Calu3 (cell line): ENCODE data around the gene GGTA1. TPM values are rescaled to one million over a fixed set of nuclear protein-coding genes. Genes with fewer than 3 reads are reported as not detected.
"Not testable (repeated sequence)": the region's sequence is repeated elsewhere in the genome, so short reads cannot be mapped to it uniquely, and the experiment has no call there.

Source experiments
- BruUV-seq: library from RNA; stranded (reverse); fragments of 400-500 nt; replicated peaks from 2 replicates; lab custom pipeline; 2021; lab: Mats Ljungman, UMichigan
- CTCF ChIA-PET: fragments of 300-600 bp; sonication (Branson Sonifier 250); formaldehyde crosslinking; loops from one replicate; lab custom pipeline; 2022; ENCODE audit warnings: antibody characterized with exemption; lab: Charles Lee
- DNase-seq: peaks from one replicate; pipeline ENCODE4 v3.0.0; 2022
- H3K27ac Mint-ChIP-seq: one replicate; pipeline ENCODE4 v1.8.0; 2022; ENCODE audit warnings: mixed read lengths; ENCODE audit not compliant: unreplicated experiment
- H3K27me3 Mint-ChIP-seq: one replicate; pipeline ENCODE4 v1.8.0; 2022; ENCODE audit warnings: mixed read lengths; ENCODE audit not compliant: unreplicated experiment
- H3K36me3 Mint-ChIP-seq: one replicate; pipeline ENCODE4 v1.8.0; 2022; ENCODE audit warnings: mild to moderate bottlenecking, moderate library complexity, mixed read lengths; ENCODE audit not compliant: insufficient read depth, unreplicated experiment
- H3K4me1 Mint-ChIP-seq: one replicate; pipeline ENCODE4 v1.8.0; 2022; ENCODE audit warnings: mild to moderate bottlenecking, low read depth, mixed read lengths; ENCODE audit not compliant: unreplicated experiment
- H3K4me3 Mint-ChIP-seq: one replicate; pipeline ENCODE4 v1.8.0; 2022; ENCODE audit warnings: mild to moderate bottlenecking, low read depth, moderate library complexity, mixed read lengths; ENCODE audit not compliant: unreplicated experiment
- H3K9me3 Mint-ChIP-seq: one replicate; pipeline ENCODE4 v1.8.0; 2022; ENCODE audit warnings: low read depth, mixed read lengths; ENCODE audit not compliant: unreplicated experiment
- intact Hi-C: fragments of 100-400 bp; cut with micrococcal nuclease; formaldehyde crosslinking; loops from one replicate; pipeline ENCODE4 v1.10.0; 2022; ENCODE audit not compliant: unreplicated experiment
- total RNA-seq: library from RNA; stranded (reverse); gene quantifications from 2 replicates; pipeline ENCODE4 v1.2.3, GENCODE V29; 2022
- TF ChIP-seq, protein P1 (sequence below): fragments of 200-600 bp; IDR thresholded peaks from one replicate; pipeline ENCODE4 v1.8.0; 2022; ENCODE audit warnings: antibody characterized with exemption; ENCODE audit not compliant: unreplicated experiment

The GGTA1 gene
- total RNA-seq, 1 experiment from 2014 or later: not detected

DNA sequence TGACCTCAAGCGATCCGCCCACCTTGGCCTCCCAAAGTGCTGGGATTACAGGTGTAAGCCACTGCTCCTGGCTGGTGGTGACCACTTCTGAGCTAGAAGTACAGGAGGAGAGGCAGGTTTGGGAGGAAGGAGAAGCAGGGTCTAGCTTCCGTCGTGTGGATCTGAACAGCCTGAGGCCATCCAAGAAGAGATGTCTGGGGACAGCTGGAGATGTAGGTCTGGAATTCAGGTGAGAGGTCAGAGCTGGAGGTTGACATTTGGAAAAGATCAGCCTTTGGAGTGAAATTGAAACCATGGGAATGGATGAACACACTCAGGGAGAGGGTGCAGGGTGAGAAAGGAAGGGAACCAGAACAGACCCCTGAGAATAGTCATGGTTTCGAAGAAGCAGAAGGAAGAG, 33.2 kb upstream of the GGTA1 start:
- no peak overlapping the region for H3K4me3 Mint-ChIP-seq
- H3K27me3 Mint-ChIP-seq: peaks cover 39% of the 10 kb centered on the region
- H3K27ac Mint-ChIP-seq: no peak overlapping the region
- no peaks in the 10 kb centered on the region for H3K36me3 Mint-ChIP-seq
- CTCF ChIA-PET: no interaction called here
- no peak for DNase-seq
- BruUV-seq: no TSS peak
- H3K9me3 Mint-ChIP-seq: no peaks in the 10 kb centered on the region
- TF ChIP-seq, protein P1, sequence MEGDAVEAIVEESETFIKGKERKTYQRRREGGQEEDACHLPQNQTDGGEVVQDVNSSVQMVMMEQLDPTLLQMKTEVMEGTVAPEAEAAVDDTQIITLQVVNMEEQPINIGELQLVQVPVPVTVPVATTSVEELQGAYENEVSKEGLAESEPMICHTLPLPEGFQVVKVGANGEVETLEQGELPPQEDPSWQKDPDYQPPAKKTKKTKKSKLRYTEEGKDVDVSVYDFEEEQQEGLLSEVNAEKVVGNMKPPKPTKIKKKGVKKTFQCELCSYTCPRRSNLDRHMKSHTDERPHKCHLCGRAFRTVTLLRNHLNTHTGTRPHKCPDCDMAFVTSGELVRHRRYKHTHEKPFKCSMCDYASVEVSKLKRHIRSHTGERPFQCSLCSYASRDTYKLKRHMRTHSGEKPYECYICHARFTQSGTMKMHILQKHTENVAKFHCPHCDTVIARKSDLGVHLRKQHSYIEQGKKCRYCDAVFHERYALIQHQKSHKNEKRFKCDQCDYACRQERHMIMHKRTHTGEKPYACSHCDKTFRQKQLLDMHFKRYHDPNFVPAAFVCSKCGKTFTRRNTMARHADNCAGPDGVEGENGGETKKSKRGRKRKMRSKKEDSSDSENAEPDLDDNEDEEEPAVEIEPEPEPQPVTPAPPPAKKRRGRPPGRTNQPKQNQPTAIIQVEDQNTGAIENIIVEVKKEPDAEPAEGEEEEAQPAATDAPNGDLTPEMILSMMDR: no peak
- intact Hi-C loops: no loop called here
- H3K4me1 Mint-ChIP-seq: peaks cover 9% of the 10 kb centered on the region

DNA sequence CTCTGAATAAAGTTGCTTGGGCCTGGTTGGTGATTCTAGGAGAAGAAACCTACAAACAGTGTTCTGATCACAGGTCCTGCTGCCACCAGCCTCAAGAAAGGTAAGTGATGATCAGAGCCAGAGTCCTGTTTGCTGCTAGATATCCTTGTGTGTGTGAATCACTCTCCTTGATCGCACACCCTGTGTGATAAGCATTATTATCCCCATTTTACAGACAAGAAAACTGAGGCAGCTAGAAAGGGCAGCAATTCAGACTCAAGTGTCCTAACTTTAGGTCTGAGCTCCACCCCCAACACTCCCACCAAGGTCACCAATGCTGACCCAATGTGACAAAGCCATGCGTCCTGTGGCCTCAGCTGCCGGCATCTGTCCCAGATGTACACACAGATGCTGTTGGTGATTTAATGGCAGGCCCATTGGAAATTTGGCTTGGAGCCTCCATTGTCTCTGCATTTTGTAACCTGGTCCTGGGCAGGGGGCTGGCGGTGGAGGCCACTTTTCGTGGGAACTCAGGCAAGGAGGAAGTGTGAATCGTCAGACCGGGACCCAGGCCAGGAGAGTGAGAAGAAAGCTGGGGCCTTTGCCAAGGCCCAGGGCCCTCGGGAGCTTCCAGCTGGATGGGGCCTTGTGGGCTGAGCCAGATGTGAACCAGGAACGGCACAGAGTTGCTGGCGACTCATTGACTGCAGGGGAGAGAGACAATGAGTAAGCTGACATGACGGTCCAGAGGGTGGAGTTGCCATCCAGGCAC, 29.8 kb upstream of the GGTA1 start:
- peak; percentile 9 for DNase-seq
- BruUV-seq: no TSS peak
- peaks cover 27% of the 10 kb centered on the region for H3K27me3 Mint-ChIP-seq
- peaks cover 9% of the 10 kb centered on the region for H3K4me1 Mint-ChIP-seq
- intact Hi-C loops: no loop called here
- no peaks in the 10 kb centered on the region for H3K36me3 Mint-ChIP-seq
- no peak overlapping the region for H3K4me3 Mint-ChIP-seq
- no peaks in the 10 kb centered on the region for H3K9me3 Mint-ChIP-seq
- H3K27ac Mint-ChIP-seq: no peak overlapping the region
- CTCF ChIA-PET: no interaction called here
- TF ChIP-seq, protein P1: no peak

DNA sequence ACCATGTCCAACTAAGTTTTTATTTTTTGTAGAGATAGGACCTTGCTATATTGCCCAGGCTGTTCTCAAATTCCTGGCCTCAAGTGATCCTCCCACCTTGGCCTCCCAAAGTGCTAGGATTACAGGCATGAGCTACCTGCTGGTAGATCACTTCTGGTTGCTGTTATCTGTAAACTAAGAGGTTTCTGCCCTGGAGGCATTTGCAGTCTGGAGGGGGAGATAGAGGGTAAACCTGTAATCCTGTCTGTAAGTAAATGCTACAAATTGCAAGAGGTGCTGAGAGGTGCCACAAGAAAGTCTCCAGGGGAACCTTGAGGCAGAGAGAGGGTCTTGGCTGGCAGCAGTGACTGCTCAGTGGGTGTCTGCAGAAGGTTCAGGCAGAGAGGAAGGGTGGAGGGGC, 29.0 kb upstream of the GGTA1 start:
- CTCF ChIA-PET: no interaction called here
- BruUV-seq: no TSS peak
- H3K36me3 Mint-ChIP-seq: no peaks in the 10 kb centered on the region
- H3K4me3 Mint-ChIP-seq: no peak overlapping the region
- TF ChIP-seq, protein P1: no peak
- intact Hi-C loops: no loop called here
- H3K27me3 Mint-ChIP-seq: peaks cover 25% of the 10 kb centered on the region
- peaks cover 9% of the 10 kb centered on the region for H3K4me1 Mint-ChIP-seq
- H3K27ac Mint-ChIP-seq: no peak overlapping the region
- no peak for DNase-seq
- no peaks in the 10 kb centered on the region for H3K9me3 Mint-ChIP-seq

DNA sequence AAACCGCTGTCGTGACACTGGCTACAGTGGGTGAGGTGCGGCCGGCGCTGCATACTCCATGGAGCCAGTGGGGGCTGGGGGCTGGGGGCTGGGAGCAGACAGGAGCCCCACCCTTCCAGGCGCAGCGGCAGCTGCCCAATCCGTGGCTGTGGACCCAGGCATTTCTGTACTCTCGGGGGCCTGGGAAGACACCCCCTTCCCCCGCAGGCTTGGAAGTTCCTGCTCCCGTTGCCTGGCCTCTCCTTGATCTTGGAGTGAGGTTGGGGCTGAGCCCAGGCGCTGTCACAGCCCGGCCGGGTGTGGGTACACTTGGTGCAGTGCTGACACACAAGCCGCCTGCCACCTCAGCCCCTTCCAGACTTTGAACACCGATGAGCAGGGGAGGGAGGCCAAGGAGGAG, 27.7 kb upstream of the GGTA1 start:
- BruUV-seq: no TSS peak
- Mint-ChIP-seq H3K36me3 (no peaks in the 10 kb centered on the region), H3K4me1 (peaks cover 9% of the 10 kb centered on the region), H3K27me3 (peaks cover 19% of the 10 kb centered on the region), H3K9me3 (no peaks in the 10 kb centered on the region), H3K4me3 (no peak overlapping the region), H3K27ac (no peak overlapping the region)
- TF ChIP-seq, protein P1: no peak
- DNase-seq: no peak
- intact Hi-C loops: no loop called here
- CTCF ChIA-PET: no interaction called here

DNA sequence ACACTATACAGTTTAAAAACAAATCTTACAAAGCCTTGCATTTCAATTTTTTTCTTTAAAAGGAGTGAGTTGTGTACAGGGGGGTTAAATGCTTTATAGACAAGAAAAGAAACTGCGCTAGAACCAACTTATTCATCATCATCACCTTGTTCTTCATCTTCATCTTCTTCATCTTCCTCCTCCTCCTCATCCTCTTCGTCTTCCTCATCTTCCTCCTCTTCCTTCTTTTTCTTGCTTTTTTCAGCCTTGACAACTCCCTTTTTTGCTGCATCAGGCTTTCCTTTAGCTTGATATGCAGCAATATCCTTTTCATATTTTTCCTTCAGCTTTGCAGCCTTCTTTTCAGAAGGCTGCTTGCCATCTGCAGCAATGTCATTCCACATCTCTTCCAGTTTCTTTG, 20.0 kb upstream of the GGTA1 start:
- CTCF ChIA-PET, BruUV-seq, DNase-seq, H3K9me3 Mint-ChIP-seq, H3K4me1 Mint-ChIP-seq, H3K36me3 Mint-ChIP-seq, H3K4me3 Mint-ChIP-seq, H3K27ac Mint-ChIP-seq, intact Hi-C loops: not testable (repeated sequence)
- peaks cover 61% of the 10 kb centered on the region for H3K27me3 Mint-ChIP-seq
